Measurements from ENCODE around the gene SCGB3A2.

DNA sequence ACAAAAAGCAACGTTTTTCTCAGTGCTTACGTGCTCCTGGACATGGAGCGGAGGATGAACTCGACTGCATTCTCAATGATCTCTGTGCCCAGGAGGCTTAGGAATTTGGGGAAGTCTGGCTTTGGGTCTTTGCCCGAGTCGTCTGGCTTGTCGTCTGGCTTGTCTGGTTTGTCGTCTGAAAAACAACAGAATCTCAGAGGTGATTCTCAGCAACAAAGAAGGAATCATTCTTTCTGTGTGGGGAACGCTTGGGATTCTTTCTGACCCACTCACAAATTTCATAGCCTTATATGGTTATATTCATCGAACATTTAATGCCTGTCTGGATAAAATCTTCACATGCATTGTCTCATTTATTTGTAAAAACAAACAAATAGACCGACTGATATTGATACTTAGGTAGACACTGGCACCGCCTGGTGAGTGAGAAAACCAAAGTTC lies 23.1 kb downstream of the SCGB3A2 start:
- TF ChIP-seq POLR2A (IDR thresholded peaks at IDR 0.05): no peak
- TF ChIP-seq, protein P1, sequence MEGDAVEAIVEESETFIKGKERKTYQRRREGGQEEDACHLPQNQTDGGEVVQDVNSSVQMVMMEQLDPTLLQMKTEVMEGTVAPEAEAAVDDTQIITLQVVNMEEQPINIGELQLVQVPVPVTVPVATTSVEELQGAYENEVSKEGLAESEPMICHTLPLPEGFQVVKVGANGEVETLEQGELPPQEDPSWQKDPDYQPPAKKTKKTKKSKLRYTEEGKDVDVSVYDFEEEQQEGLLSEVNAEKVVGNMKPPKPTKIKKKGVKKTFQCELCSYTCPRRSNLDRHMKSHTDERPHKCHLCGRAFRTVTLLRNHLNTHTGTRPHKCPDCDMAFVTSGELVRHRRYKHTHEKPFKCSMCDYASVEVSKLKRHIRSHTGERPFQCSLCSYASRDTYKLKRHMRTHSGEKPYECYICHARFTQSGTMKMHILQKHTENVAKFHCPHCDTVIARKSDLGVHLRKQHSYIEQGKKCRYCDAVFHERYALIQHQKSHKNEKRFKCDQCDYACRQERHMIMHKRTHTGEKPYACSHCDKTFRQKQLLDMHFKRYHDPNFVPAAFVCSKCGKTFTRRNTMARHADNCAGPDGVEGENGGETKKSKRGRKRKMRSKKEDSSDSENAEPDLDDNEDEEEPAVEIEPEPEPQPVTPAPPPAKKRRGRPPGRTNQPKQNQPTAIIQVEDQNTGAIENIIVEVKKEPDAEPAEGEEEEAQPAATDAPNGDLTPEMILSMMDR (IDR thresholded peaks at IDR 0.05): no peak

All from adrenal gland (tissue), 5 donors.